Panc1 (cell line): ENCODE data around the gene KCNV2. TPM values are rescaled to one million over a fixed set of nuclear protein-coding genes. Genes with fewer than 3 reads are reported as not detected.

Experiments
- ATAC-seq: fragments of 200-7000 bp; cut with Tn5 transposase; 2 replicates; pipeline ENCODE4 v1.9.1; 2020; ENCODE audit warnings: mild to moderate bottlenecking, moderate library complexity
- BruUV-seq: library from RNA; stranded (reverse); fragments of 400-500 nt; replicated peaks from 2 replicates; lab custom pipeline; 2021; lab: Mats Ljungman, UMichigan
- CTCF ChIA-PET: fragments of 300-600 bp; sonication (Branson Sonifier 250); formaldehyde crosslinking; loops from one replicate; lab custom pipeline; 2022; ENCODE audit warnings: antibody characterized with exemption; lab: Charles Lee
- POLR2A ChIA-PET: fragments of 300-600 bp; sonication (Branson Sonifier 250); formaldehyde crosslinking; loops from one replicate; lab custom pipeline; 2022; ENCODE audit warnings: antibody characterized with exemption; lab: Charles Lee
- DNase-seq: peaks from one replicate; pipeline ENCODE4 v3.0.0-alpha.2; 2010; ENCODE audit warnings: low read depth, low spot score
- H3K27ac ChIP-seq: 2 replicates; pipeline ENCODE4 v1.5.1; 2011; ENCODE audit warnings: mild to moderate bottlenecking, low read length, inconsistent platforms
- H3K27me3 ChIP-seq: fragments of 200-500 bp; sonication (Bioruptor generic); 2 replicates; pipeline ENCODE4 v1.6.0; 2014; ENCODE audit warnings: low read length, inconsistent platforms; ENCODE audit not compliant: control insufficient read depth, insufficient read depth
- H3K36me3 ChIP-seq: fragments of 200-500 bp; sonication (Bioruptor generic); 2 replicates; pipeline ENCODE4 v1.5.1; 2014; ENCODE audit warnings: inconsistent platforms, mild to moderate bottlenecking, low read length, moderate library complexity; ENCODE audit not compliant: control insufficient read depth, insufficient read depth
- H3K4me1 ChIP-seq: 2 replicates; pipeline ENCODE4 v1.5.1; 2011; ENCODE audit warnings: inconsistent platforms, mild to moderate bottlenecking, low read length, moderate library complexity; ENCODE audit not compliant: control insufficient read depth, insufficient read depth
- H3K4me3 ChIP-seq, 2 experiments: 2 replicates each; pipeline ENCODE4 v1.5.1; 2011 to 2012; ENCODE audit warnings: low read depth in 2 of 2, low read length in 2 of 2, mild to moderate bottlenecking in 2 of 2, inconsistent platforms in 1 of 2, moderate library complexity in 1 of 2
- H3K9me3 ChIP-seq: fragments of 200-500 bp; sonication (Bioruptor generic); 2 replicates; pipeline ENCODE4 v1.5.1; 2014; ENCODE audit warnings: low read depth, mild to moderate bottlenecking, inconsistent platforms, low read length, moderate library complexity; ENCODE audit not compliant: control insufficient read depth, insufficient read depth
- CTCF ChIP-seq: fragments of 450-650 bp; IDR thresholded peaks from 2 replicates; pipeline ENCODE4 v1.5.1; 2017; ENCODE audit warnings: mild to moderate bottlenecking
- POLR2AphosphoS5 ChIP-seq: IDR thresholded peaks from 2 replicates; pipeline ENCODE4 v1.6.1; 2012; ENCODE audit warnings: mild to moderate bottlenecking, low read depth, low read length, moderate library complexity
- REST ChIP-seq, 2 experiments: IDR thresholded peaks; 2 replicates each; pipeline ENCODE4 v1.6.1; 2011 to 2012; ENCODE audit warnings: low read depth in 2 of 2, control low read depth in 1 of 2, low read length in 1 of 2, mild to moderate bottlenecking in 1 of 2, moderate library complexity in 1 of 2; ENCODE audit not compliant: insufficient read depth in 1 of 2
- SIN3A ChIP-seq: IDR thresholded peaks from 2 replicates; pipeline ENCODE4 v1.6.1; 2012; ENCODE audit warnings: low read depth, mild to moderate bottlenecking, low read length, moderate library complexity, borderline replicate concordance; ENCODE audit not compliant: insufficient read depth
- TCF7L2 ChIP-seq: IDR thresholded peaks from 2 replicates; pipeline ENCODE4 v1.6.1; 2011; ENCODE audit warnings: mild to moderate bottlenecking, low read depth, low read length, inconsistent platforms
- in situ Hi-C: cut with HindIII; loops from 2 replicates; pipeline ENCODE4 v1.10.0; 2016; ENCODE audit warnings: low sequenced_read_pairs, low pct_unique_long_range_greater_than_20kb
- intact Hi-C: fragments of 100-400 bp; cut with micrococcal nuclease; formaldehyde crosslinking; loops from one replicate; pipeline ENCODE4 v1.10.0; 2022; ENCODE audit not compliant: unreplicated experiment
- total RNA-seq: library from RNA; stranded (reverse); gene quantifications from one replicate; pipeline ENCODE4 v1.2.1, GENCODE V29; 2021; ENCODE audit not compliant: unreplicated experiment

Gene KCNV2
- total RNA-seq, 1 experiment from 2014 or later = not detected

GRCh38 chr9:2727966-2728613, 10.8 kb downstream of the KCNV2 start:
- peak; percentile 44 for TF ChIP-seq CTCF
- no peak for TF ChIP-seq SIN3A
- Histone ChIP-seq H3K9me3 (no peaks in the 10 kb centered on the region), H3K4me3 (no peak overlapping the region), H3K36me3 (no peaks in the 10 kb centered on the region), H3K27ac (no peak overlapping the region), H3K27me3 (no peaks in the 10 kb centered on the region), H3K4me1 (no peaks in the 10 kb centered on the region)
- ChIA-PET CTCF (no interaction called here), POLR2A (no interaction called here)
- in situ Hi-C loops = no loop called here
- BruUV-seq = no TSS peak
- ATAC-seq (no peak), DNase-seq (peak; percentile 54)
- intact Hi-C loops = no loop called here

DNA sequence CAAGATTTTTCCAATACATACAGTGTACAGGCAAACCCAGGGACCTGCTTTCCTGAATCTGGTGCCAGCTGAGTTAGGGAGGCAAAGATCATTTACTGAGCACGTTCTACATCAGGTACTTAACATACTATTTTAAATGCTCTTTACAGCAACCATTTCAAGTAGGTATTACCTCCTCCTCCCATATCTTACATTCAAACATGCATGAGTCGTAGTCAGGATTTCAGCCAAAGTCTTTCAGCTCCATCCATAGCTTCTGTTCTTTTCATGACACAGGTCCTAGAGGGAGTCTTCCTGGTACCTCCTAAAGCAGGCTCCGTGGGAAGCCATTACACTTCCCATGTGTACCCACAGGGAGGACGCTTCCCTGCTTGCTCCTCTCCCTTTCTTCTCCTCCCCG, 11.7 kb downstream of the KCNV2 start:
- Histone ChIP-seq H3K36me3 (no peaks in the 10 kb centered on the region), H3K4me1 (no peaks in the 10 kb centered on the region), H3K27ac (no peak overlapping the region), H3K4me3 (no peak overlapping the region), H3K9me3 (no peaks in the 10 kb centered on the region), H3K27me3 (no peaks in the 10 kb centered on the region)
- TF ChIP-seq CTCF (no peak), TCF7L2 (no peak), POLR2AphosphoS5 (no peak), SIN3A (no peak), REST (IDR thresholded peaks at IDR 0.05; ENCODE audit: insufficient read depth in 1 of 2, low read depth in 2 of 2, low read length in 1 of 2) (no peak)
- in situ Hi-C loops (no loop called here), intact Hi-C loops (no loop called here)
- BruUV-seq = no TSS peak
- DNase-seq (no peak), ATAC-seq (no peak)
- ChIA-PET CTCF (no interaction called here), POLR2A (no interaction called here)
